Prostate gland (tissue), 2 donors: ENCODE data around the gene LSAMP.

Experiments used
- POLR2A ChIP-seq: fragments of 450-650 bp; IDR thresholded peaks from one replicate; pipeline ENCODE4 v1.6.1; 2016; ENCODE audit warnings: antibody characterized with exemption, mild to moderate bottlenecking
- POLR2AphosphoS5 ChIP-seq: sonication (generic); formaldehyde crosslinking; IDR thresholded peaks from one replicate; pipeline ENCODE4 v1.6.1; 2017; ENCODE audit warnings: antibody characterized with exemption
- TF ChIP-seq, protein P1 (sequence below), 4 experiments: fragments of 200-600 bp in 2 of 4; fragments of 450-650 bp in 2 of 4; sonication (generic) in 2 of 4; IDR thresholded peaks; 1 replicate in 3 of 4; 2 replicates in 1 of 4; pipeline ENCODE4 v1.5.1; 2016 to 2019; ENCODE audit warnings: antibody characterized with exemption in 4 of 4, mild to moderate bottlenecking in 2 of 4, moderate library complexity in 2 of 4

DNA sequence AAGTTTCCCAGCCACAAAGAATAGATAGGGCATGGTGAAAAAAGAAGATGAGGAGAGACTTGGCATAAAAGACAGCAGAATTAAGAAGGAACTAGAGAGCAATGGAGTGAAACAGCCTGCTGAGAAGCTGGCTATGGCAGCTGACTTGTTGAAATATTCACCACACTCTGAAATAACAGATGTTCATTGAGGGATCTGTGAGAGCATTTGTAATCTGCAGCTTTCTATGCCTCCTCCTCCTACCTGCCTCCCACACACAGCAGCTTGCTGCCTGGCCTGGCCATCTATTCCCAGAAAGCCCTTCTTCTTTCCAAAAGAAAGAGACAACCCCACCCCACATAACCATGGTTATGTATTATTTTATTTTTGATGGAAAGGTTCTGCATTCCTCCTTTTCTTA lies 518.1 kb downstream of the LSAMP start:
- TF ChIP-seq, protein P1, sequence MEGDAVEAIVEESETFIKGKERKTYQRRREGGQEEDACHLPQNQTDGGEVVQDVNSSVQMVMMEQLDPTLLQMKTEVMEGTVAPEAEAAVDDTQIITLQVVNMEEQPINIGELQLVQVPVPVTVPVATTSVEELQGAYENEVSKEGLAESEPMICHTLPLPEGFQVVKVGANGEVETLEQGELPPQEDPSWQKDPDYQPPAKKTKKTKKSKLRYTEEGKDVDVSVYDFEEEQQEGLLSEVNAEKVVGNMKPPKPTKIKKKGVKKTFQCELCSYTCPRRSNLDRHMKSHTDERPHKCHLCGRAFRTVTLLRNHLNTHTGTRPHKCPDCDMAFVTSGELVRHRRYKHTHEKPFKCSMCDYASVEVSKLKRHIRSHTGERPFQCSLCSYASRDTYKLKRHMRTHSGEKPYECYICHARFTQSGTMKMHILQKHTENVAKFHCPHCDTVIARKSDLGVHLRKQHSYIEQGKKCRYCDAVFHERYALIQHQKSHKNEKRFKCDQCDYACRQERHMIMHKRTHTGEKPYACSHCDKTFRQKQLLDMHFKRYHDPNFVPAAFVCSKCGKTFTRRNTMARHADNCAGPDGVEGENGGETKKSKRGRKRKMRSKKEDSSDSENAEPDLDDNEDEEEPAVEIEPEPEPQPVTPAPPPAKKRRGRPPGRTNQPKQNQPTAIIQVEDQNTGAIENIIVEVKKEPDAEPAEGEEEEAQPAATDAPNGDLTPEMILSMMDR (IDR thresholded peaks at IDR 0.05) = no peak
- TF ChIP-seq POLR2AphosphoS5 (no peak), POLR2A (no peak)
